Right lobe of liver (tissue), 6 donors: ENCODE results near the gene BAIAP2. TPM values are rescaled to one million over a fixed set of nuclear protein-coding genes. Genes with fewer than 3 reads are reported as not detected.

Experiments used
- ATAC-seq, 4 donors: fragments of 200-7000 bp; cut with Tn5 transposase; one replicate each; pipeline ENCODE4 v1.9.1; 2020; ENCODE audit warnings: mild to moderate bottlenecking in 4 of 4, moderate library complexity in 4 of 4
- DNase-seq, 3 donors: peaks; one replicate each; pipeline ENCODE4 v3.0.0-alpha.2; 2020
- H3K27ac ChIP-seq, 3 donors: fragments of 200-600 bp; one replicate each; pipeline ENCODE4 v1.8.0; 2022
- H3K27me3 ChIP-seq, 2 donors: fragments of 200-600 bp; one replicate each; pipeline ENCODE4 v1.8.0; 2022
- H3K36me3 ChIP-seq, 4 donors: fragments of 200-600 bp; sonication (generic) in 1 of 4; one replicate each; pipeline versions ENCODE4 v1.5.1 to v1.8.0; 2017 to 2022; ENCODE audit warnings: control low read depth in 1 of 4
- H3K4me1 ChIP-seq, 4 donors: fragments of 200-600 bp; sonication (generic) in 1 of 4; one replicate each; pipeline versions ENCODE4 v1.5.1 to v1.8.0; 2017 to 2022; ENCODE audit warnings: control low read depth in 1 of 4
- H3K4me3 ChIP-seq, 3 donors: fragments of 200-600 bp; one replicate each; pipeline ENCODE4 v1.8.0; 2022
- H3K9me3 ChIP-seq, 4 donors: fragments of 200-600 bp; sonication (generic) in 1 of 4; one replicate each; pipeline versions ENCODE4 v1.5.1 to v1.8.0; 2017 to 2022; ENCODE audit warnings: control low read depth in 1 of 4
- POLR2A ChIP-seq: fragments of 450-650 bp; IDR thresholded peaks from one replicate; pipeline ENCODE4 v1.6.1; 2017; ENCODE audit warnings: antibody characterized with exemption, mild to moderate bottlenecking
- WGBS: methylation state at CpG from one replicate; pipeline ENCODE4 v1.1.6; 2018; ENCODE audit warnings: low coverage, low lambda C conversion rate; ENCODE audit not compliant: insufficient coverage; ENCODE audit errors: missing lambda C conversion rate; 5-methylcytosine and 5-hydroxymethylcytosine counted together
- intact Hi-C, 2 donors: fragments of 100-400 bp; cut with DNase I; formaldehyde crosslinking; loops; one replicate each; pipeline versions ENCODE4 v1.11.2 to v1.14.1; 2022
- total RNA-seq, 6 experiments: library from RNA; depleted of rRNA in 2 of 6; stranded (reverse); fragments of >200 nt in 2 of 6; fragmentation: NEBNext Ultra II Directional in 3 of 6; extraction: Animal tissue kit (Norgen Biotek cat#: 25700) in 3 of 6; gene quantifications; one replicate each; pipeline versions ENCODE4 v1.1.0 to v1.2.4, GENCODE V29; 2016 to 2023
- TF ChIP-seq, protein P1 (sequence below), 4 donors: fragments of 200-600 bp in 3 of 4; fragments of 450-650 bp in 1 of 4; IDR thresholded peaks; one replicate each; pipeline versions ENCODE4 v1.5.1 to v1.8.0; 2016 to 2022; ENCODE audit warnings: antibody characterized with exemption in 4 of 4, mild to moderate bottlenecking in 2 of 4
- donor health status: DM: no; HTN: yes; CAD: no.
- donor health status: DM: no; HTN: no; CAD: no.
- donor health status: DM: no; HTN: no; CAD: no.
- donor health status: DM: no; HTN: yes; CAD: no.
- donor health status: DM: no; HTN: yes; CAD: no.

The BAIAP2 gene
- total RNA-seq, 6 experiments from 2014 or later, result 46.6 to 139 (median 63.3) TPM

- no peak for TF ChIP-seq POLR2A
- TF ChIP-seq, protein P1, sequence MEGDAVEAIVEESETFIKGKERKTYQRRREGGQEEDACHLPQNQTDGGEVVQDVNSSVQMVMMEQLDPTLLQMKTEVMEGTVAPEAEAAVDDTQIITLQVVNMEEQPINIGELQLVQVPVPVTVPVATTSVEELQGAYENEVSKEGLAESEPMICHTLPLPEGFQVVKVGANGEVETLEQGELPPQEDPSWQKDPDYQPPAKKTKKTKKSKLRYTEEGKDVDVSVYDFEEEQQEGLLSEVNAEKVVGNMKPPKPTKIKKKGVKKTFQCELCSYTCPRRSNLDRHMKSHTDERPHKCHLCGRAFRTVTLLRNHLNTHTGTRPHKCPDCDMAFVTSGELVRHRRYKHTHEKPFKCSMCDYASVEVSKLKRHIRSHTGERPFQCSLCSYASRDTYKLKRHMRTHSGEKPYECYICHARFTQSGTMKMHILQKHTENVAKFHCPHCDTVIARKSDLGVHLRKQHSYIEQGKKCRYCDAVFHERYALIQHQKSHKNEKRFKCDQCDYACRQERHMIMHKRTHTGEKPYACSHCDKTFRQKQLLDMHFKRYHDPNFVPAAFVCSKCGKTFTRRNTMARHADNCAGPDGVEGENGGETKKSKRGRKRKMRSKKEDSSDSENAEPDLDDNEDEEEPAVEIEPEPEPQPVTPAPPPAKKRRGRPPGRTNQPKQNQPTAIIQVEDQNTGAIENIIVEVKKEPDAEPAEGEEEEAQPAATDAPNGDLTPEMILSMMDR (IDR thresholded peaks at IDR 0.05), result no peak
- ATAC-seq (no peak), DNase-seq (no peak)
- no peaks in the 10 kb centered on the region for H3K27me3 ChIP-seq
- no peaks in the 10 kb centered on the region for H3K36me3 ChIP-seq
- no peaks in the 10 kb centered on the region for H3K9me3 ChIP-seq
- 91% methylated on average over 10 of the region's 37 CpGs for WGBS
- H3K4me3 ChIP-seq, result no peak overlapping the region
- H3K4me1 ChIP-seq, result peaks cover 0 to 7% (median 0%) of the 10 kb centered on the region in 4 donors
- intact Hi-C loops, result loop anchor here in 1 of 2 donors (10.0 kb wide), 2 partner anchors 54 to 94 kb away; partner anchors contain the start of genes NDUFAF8 and TEPSIN
- no peak overlapping the region for H3K27ac ChIP-seq
These were observed 105.7 kb downstream of the BAIAP2 start for GRCh38 chr17:81140695-81141094.

GRCh38 chr17:81142301-81143199, 107.6 kb downstream of the BAIAP2 start:
- Histone ChIP-seq H3K36me3 (no peaks in the 10 kb centered on the region), H3K9me3 (no peaks in the 10 kb centered on the region), H3K27ac (no peak overlapping the region), H3K27me3 (no peaks in the 10 kb centered on the region), H3K4me1 (peaks cover 0 to 7% (median 0%) of the 10 kb centered on the region in 4 donors), H3K4me3 (no peak overlapping the region)
- 89% methylated on average over 4 of the region's 25 CpGs for WGBS
- no peak for TF ChIP-seq POLR2A
- TF ChIP-seq, protein P1 (IDR thresholded peaks at IDR 0.05), result peak; percentile 64 to 70 (median 66)
- ATAC-seq (peak; percentile 90 to 97 (median 96)), DNase-seq (peak; percentile 80 to 83 (median 81))
- intact Hi-C loops, result loop anchor here in 1 of 2 donors (10.0 kb wide), 2 partner anchors 52 to 92 kb away; partner anchors contain the start of genes NDUFAF8 and TEPSIN

- intact Hi-C loops, result loop anchor here in 1 of 2 donors (10.0 kb wide), 2 partner anchors 52 to 92 kb away; partner anchors contain the start of genes NDUFAF8 and TEPSIN
- ATAC-seq (no peak), DNase-seq (no peak)
- no peak overlapping the region for H3K4me3 ChIP-seq
- TF ChIP-seq POLR2A, result no peak
- TF ChIP-seq, protein P1 (IDR thresholded peaks at IDR 0.05), result no peak
- H3K27ac ChIP-seq, result no peak overlapping the region
- no peaks in the 10 kb centered on the region for H3K9me3 ChIP-seq
- H3K27me3 ChIP-seq, result no peaks in the 10 kb centered on the region
- H3K4me1 ChIP-seq, result peaks cover 0 to 7% (median 0%) of the 10 kb centered on the region in 4 donors
- 85% methylated on average over 3 of the region's 11 CpGs for WGBS
- H3K36me3 ChIP-seq, result no peaks in the 10 kb centered on the region
These were observed 108.2 kb downstream of the BAIAP2 start for GRCh38 chr17:81143200-81143527.

DNA sequence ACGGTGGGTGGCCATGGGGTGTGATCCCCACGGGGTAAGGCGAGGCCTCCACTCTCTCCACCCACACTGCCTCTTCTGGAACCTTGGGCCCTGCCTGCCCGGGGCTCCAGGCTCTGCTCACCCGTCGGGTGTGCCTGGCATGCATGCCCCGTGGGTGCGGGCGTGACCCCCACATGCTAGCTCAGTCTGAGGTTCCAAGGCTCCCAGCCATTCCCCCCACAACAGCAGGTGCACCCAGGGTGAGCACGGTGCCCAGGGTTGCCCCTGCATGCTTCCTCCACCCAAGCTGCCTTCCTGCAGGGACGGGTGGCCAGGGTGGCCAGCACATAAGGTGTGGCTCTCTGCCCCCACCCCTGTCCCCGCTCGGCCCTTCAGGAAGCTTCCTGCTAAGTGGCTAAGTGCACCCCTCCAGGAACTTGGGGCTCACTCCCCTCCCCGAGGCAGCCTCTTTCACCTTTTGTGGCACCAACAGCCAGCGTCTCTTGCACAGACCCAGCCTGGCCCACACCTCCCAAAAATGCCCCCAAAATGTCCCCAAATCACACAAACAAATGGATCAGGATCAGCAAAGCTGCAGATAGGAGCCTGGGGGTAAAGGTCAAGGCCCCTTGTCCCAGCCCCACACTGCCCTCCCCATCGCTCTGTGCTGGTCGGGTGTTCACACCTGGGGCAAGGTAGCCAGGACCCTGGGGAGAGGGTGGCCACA, 108.9 kb downstream of the BAIAP2 start:
- 69% methylated on average over 7 of the region's 17 CpGs for WGBS
- Histone ChIP-seq H3K27me3 (no peaks in the 10 kb centered on the region), H3K27ac (no peak overlapping the region), H3K4me3 (no peak overlapping the region), H3K4me1 (peaks cover 0 to 7% (median 0%) of the 10 kb centered on the region in 4 donors), H3K36me3 (no peaks in the 10 kb centered on the region), H3K9me3 (no peaks in the 10 kb centered on the region)
- DNase-seq (no peak), ATAC-seq (no peak)
- intact Hi-C loops, result loop anchor here in 1 of 2 donors (10.0 kb wide), 2 partner anchors 51 to 91 kb away; partner anchors contain the start of genes NDUFAF8 and TEPSIN
- TF ChIP-seq, protein P1 (IDR thresholded peaks at IDR 0.05), result no peak
- no peak for TF ChIP-seq POLR2A
